Stimulated activated CD4-positive, alpha-beta T cell treated with anti-CD3 and anti-CD28 coated beads, Interleukin-4, amount 100 ng/mL, for 1 hour (primary cell): ENCODE measurements around the gene SETBP1.

Experiments
- DNase-seq: peaks from one replicate; pipeline ENCODE4 v3.0.0-alpha.2; 2020

SETBP1 gene

GRCh38 chr18:44849361-44849760 lies 168.7 kb downstream of the SETBP1 start:
- DNase-seq = no peak

GRCh38 chr18:44850001-44850400 lies 169.3 kb downstream of the SETBP1 start:
- DNase-seq = no peak

- no peak for DNase-seq
Observed at GRCh38 chr18:44851856-44852621, 171.4 kb downstream of the SETBP1 start.

GRCh38 chr18:44852818-44853217 lies 172.1 kb downstream of the SETBP1 start:
- DNase-seq = no peak

- DNase-seq = no peak
Observed at GRCh38 chr18:44853430-44853829, 172.7 kb downstream of the SETBP1 start.

GRCh38 chr18:44855681-44856080 lies 175.0 kb downstream of the SETBP1 start:
- DNase-seq = no peak

GRCh38 chr18:44856157-44856556 lies 175.5 kb downstream of the SETBP1 start:
- no peak for DNase-seq

- no peak for DNase-seq
Observed at GRCh38 chr18:44857081-44857480, 176.4 kb downstream of the SETBP1 start.

GRCh38 chr18:44857744-44858491 lies 177.2 kb downstream of the SETBP1 start:
- no peak for DNase-seq

- DNase-seq = no peak
Observed at GRCh38 chr18:44859263-44859662, 178.6 kb downstream of the SETBP1 start.

GRCh38 chr18:44859751-44860439 lies 179.2 kb downstream of the SETBP1 start:
- DNase-seq = no peak

GRCh38 chr18:44862112-44862511 lies 181.4 kb downstream of the SETBP1 start:
- no peak for DNase-seq

GRCh38 chr18:44866103-44866502 lies 185.4 kb downstream of the SETBP1 start:
- DNase-seq = no peak

GRCh38 chr18:44869533-44869932 lies 188.8 kb downstream of the SETBP1 start:
- DNase-seq = no peak

- no peak for DNase-seq
Observed at GRCh38 chr18:44870631-44871502, 190.2 kb downstream of the SETBP1 start.

- DNase-seq = no peak
Observed at GRCh38 chr18:44871771-44872170, 191.1 kb downstream of the SETBP1 start.

- DNase-seq = no peak
Observed at GRCh38 chr18:44876024-44876423, 195.3 kb downstream of the SETBP1 start.

GRCh38 chr18:44876755-44877154 lies 196.1 kb downstream of the SETBP1 start:
- DNase-seq = no peak

- no peak for DNase-seq
Observed at GRCh38 chr18:44878335-44878734, 197.6 kb downstream of the SETBP1 start.

GRCh38 chr18:44880170-44880569 lies 199.5 kb downstream of the SETBP1 start:
- no peak for DNase-seq

GRCh38 chr18:44881461-44882162 lies 200.9 kb downstream of the SETBP1 start:
- no peak for DNase-seq
